ENCODE data around the gene CNIH2. TPM values are rescaled to one million over a fixed set of nuclear protein-coding genes. Genes with fewer than 3 reads are reported as not detected.

CNIH2 gene
- total and polyA plus RNA-seq, 2 of the 13 experiments (the other 11 are each of a cell fraction or from before 2014, with no cell fraction given) = 0.60 to 0.69 TPM

DNA sequence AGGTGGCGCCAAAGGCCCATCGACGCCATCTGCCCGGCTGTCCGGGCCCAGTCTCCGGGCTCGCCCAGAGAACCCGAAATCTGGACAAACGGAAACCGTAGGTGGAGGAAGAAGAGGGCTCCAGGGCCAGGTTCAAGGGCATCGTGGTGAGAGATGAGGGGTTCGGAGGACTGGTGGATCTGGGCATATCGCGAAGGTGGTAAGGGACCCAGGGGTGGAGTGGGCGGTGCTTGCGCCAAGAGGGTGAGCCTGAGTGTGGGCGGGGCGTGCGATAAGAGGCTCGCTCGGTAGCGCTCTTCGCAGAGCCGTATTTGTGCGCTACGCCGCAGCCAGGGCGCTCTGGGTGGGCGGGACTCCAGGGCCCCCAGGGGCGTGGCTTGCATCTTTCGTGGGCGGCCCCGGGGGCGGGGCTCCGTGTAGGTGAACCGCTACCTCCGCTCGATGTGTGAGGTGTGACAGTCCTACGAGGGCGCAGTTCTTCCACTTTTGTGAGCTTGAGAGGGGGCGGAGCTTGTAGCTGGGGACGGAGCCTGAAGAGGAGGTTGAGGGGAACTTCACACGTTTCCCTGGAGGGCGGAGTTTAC, 34.1 kb downstream of the CNIH2 start (continued):
- TF ChIP-seq, protein P1, sequence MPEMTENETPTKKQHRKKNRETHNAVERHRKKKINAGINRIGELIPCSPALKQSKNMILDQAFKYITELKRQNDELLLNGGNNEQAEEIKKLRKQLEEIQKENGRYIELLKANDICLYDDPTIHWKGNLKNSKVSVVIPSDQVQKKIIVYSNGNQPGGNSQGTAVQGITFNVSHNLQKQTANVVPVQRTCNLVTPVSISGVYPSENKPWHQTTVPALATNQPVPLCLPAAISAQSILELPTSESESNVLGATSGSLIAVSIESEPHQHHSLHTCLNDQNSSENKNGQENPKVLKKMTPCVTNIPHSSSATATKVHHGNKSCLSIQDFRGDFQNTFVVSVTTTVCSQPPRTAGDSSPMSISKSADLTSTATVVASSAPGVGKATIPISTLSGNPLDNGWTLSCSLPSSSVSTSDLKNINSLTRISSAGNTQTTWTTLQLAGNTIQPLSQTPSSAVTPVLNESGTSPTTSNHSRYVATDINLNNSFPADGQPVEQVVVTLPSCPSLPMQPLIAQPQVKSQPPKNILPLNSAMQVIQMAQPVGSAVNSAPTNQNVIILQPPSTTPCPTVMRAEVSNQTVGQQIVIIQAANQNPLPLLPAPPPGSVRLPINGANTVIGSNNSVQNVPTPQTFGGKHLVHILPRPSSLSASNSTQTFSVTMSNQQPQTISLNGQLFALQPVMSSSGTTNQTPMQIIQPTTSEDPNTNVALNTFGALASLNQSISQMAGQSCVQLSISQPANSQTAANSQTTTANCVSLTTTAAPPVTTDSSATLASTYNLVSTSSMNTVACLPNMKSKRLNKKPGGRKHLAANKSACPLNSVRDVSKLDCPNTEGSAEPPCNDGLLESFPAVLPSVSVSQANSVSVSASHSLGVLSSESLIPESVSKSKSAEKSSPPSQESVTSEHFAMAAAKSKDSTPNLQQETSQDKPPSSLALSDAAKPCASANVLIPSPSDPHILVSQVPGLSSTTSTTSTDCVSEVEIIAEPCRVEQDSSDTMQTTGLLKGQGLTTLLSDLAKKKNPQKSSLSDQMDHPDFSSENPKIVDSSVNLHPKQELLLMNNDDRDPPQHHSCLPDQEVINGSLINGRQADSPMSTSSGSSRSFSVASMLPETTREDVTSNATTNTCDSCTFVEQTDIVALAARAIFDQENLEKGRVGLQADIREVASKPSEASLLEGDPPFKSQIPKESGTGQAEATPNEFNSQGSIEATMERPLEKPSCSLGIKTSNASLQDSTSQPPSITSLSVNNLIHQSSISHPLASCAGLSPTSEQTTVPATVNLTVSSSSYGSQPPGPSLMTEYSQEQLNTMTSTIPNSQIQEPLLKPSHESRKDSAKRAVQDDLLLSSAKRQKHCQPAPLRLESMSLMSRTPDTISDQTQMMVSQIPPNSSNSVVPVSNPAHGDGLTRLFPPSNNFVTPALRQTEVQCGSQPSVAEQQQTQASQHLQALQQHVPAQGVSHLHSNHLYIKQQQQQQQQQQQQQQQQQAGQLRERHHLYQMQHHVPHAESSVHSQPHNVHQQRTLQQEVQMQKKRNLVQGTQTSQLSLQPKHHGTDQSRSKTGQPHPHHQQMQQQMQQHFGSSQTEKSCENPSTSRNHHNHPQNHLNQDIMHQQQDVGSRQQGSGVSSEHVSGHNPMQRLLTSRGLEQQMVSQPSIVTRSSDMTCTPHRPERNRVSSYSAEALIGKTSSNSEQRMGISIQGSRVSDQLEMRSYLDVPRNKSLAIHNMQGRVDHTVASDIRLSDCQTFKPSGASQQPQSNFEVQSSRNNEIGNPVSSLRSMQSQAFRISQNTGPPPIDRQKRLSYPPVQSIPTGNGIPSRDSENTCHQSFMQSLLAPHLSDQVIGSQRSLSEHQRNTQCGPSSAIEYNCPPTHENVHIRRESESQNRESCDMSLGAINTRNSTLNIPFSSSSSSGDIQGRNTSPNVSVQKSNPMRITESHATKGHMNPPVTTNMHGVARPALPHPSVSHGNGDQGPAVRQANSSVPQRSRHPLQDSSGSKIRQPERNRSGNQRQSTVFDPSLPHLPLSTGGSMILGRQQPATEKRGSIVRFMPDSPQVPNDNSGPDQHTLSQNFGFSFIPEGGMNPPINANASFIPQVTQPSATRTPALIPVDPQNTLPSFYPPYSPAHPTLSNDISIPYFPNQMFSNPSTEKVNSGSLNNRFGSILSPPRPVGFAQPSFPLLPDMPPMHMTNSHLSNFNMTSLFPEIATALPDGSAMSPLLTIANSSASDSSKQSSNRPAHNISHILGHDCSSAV (CRISPR knock-in tag; IDR thresholded peaks at IDR 0.05; ENCODE audit: borderline replicate concordance) = no peak
- TF ChIP-seq ZNF337 (CRISPR knock-in tag; IDR thresholded peaks at IDR 0.05; ENCODE audit: borderline replicate concordance, low read depth) (no peak), NR2F6 (IDR thresholded peaks at IDR 0.05) (no peak; the same call in 1 of the 2 replicates), NR2F6 (CRISPR knock-in tag; IDR thresholded peaks at IDR 0.05) (peak; percentile 39; the same call in 1 of the 2 replicates), IKZF1 (IDR thresholded peaks at IDR 0.05) (no peak), PAF1 (CRISPR knock-in tag; IDR thresholded peaks at IDR 0.05) (no peak), SP140L (CRISPR knock-in tag; IDR thresholded peaks at IDR 0.05; ENCODE audit: borderline replicate concordance) (no peak), ARNTL (CRISPR knock-in tag; IDR thresholded peaks at IDR 0.05) (peak; percentile 62; the same call in 1 of the 2 replicates), ATAD3A (CRISPR knock-in tag; IDR thresholded peaks at IDR 0.05) (no peak), ZNF616 (CRISPR knock-in tag; IDR thresholded peaks at IDR 0.05; ENCODE audit: low read depth) (0 out of 2 replicates have a peak, but pooled peaks have one; percentile 31), ZNF709 (CRISPR knock-in tag; IDR thresholded peaks at IDR 0.05) (no peak; the same call in 1 of the 2 replicates), ZNF546 (CRISPR knock-in tag; conservative IDR thresholded peaks at IDR 0.05) (no peak), SNAI1 (CRISPR knock-in tag; IDR thresholded peaks at IDR 0.05; ENCODE audit: borderline replicate concordance) (no peak; the same call in 1 of the 2 replicates), TSC22D2 (CRISPR knock-in tag; IDR thresholded peaks at IDR 0.05; ENCODE audit: borderline replicate concordance) (peak; percentile 71; the same call in 1 of the 2 replicates)
- TF ChIP-seq, protein P2, sequence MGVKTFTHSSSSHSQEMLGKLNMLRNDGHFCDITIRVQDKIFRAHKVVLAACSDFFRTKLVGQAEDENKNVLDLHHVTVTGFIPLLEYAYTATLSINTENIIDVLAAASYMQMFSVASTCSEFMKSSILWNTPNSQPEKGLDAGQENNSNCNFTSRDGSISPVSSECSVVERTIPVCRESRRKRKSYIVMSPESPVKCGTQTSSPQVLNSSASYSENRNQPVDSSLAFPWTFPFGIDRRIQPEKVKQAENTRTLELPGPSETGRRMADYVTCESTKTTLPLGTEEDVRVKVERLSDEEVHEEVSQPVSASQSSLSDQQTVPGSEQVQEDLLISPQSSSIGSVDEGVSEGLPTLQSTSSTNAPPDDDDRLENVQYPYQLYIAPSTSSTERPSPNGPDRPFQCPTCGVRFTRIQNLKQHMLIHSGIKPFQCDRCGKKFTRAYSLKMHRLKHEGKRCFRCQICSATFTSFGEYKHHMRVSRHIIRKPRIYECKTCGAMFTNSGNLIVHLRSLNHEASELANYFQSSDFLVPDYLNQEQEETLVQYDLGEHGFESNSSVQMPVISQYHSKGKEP (CRISPR knock-in tag; IDR thresholded peaks at IDR 0.05) = no peak
- TF ChIP-seq, protein P3, sequence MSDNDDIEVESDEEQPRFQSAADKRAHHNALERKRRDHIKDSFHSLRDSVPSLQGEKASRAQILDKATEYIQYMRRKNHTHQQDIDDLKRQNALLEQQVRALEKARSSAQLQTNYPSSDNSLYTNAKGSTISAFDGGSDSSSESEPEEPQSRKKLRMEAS (IDR thresholded peaks at IDR 0.05) = peak; percentile 44
- TF ChIP-seq, protein P4, sequence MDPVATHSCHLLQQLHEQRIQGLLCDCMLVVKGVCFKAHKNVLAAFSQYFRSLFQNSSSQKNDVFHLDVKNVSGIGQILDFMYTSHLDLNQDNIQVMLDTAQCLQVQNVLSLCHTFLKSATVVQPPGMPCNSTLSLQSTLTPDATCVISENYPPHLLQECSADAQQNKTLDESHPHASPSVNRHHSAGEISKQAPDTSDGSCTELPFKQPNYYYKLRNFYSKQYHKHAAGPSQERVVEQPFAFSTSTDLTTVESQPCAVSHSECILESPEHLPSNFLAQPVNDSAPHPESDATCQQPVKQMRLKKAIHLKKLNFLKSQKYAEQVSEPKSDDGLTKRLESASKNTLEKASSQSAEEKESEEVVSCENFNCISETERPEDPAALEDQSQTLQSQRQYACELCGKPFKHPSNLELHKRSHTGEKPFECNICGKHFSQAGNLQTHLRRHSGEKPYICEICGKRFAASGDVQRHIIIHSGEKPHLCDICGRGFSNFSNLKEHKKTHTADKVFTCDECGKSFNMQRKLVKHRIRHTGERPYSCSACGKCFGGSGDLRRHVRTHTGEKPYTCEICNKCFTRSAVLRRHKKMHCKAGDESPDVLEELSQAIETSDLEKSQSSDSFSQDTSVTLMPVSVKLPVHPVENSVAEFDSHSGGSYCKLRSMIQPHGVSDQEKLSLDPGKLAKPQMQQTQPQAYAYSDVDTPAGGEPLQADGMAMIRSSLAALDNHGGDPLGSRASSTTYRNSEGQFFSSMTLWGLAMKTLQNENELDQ (CRISPR knock-in tag; IDR thresholded peaks at IDR 0.05; ENCODE audit: borderline replicate concordance) = no peak
- TF ChIP-seq, protein P5, sequence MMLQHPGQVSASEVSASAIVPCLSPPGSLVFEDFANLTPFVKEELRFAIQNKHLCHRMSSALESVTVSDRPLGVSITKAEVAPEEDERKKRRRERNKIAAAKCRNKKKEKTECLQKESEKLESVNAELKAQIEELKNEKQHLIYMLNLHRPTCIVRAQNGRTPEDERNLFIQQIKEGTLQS (CRISPR knock-in tag; IDR thresholded peaks at IDR 0.05) = no peak

Measured in HepG2 (cell line).